ENCODE measurements around the gene FARP2.
"Not testable (repeated sequence)": the region's sequence is repeated elsewhere in the genome, so short reads cannot be mapped to it uniquely, and the experiment has no call there.

Gene FARP2

DNA sequence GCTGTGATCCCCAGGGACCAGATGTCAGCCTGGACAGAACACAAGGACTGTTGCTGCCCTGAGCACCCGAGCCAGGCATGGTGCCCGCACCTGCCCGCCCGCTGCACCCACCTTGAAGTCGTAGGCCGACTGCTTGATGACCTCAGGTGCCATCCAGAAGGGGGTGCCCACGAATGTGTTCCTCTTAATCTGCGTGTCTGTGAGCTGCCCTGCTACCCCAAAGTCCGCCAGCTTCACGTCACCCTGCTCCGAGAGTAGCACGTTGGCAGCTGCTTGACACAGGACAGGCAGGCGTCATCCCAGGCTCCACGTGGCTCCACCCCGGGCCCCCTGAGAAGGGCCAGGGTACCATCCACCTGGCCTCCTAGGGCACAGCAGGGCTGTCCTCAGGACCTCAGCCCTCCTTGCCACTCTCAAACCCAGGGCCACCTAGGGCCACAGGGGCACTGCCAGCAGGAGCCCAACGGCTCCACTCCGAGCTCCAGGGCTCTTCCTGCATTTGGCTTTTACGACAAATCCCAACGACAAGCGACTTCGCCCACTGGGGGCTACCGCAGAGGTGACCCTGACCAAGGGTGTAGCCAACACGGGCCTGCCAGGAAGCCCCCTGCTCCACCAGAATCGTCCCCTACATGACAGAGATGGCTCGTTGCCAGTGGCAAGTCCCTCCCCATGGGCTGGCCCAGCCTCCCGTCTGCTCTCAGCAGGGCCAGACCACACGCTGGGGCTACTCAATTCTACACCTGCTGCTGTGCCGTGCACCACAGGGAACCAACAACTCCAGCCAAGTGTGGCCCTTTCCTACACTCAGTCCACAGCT is 143.3 kb downstream of the FARP2 start:
- in situ Hi-C loops (cut with HindIII; ENCODE audit: low sequenced_read_pairs) = loop anchor here (25.0 kb wide), 1 partner anchor 662 kb away; no protein-coding TSS in a partner anchor

GRCh38 chr2:241500016-241500415 is 143.9 kb downstream of the FARP2 start:
- in situ Hi-C loops (cut with HindIII; ENCODE audit: low sequenced_read_pairs) = no loop called here

DNA sequence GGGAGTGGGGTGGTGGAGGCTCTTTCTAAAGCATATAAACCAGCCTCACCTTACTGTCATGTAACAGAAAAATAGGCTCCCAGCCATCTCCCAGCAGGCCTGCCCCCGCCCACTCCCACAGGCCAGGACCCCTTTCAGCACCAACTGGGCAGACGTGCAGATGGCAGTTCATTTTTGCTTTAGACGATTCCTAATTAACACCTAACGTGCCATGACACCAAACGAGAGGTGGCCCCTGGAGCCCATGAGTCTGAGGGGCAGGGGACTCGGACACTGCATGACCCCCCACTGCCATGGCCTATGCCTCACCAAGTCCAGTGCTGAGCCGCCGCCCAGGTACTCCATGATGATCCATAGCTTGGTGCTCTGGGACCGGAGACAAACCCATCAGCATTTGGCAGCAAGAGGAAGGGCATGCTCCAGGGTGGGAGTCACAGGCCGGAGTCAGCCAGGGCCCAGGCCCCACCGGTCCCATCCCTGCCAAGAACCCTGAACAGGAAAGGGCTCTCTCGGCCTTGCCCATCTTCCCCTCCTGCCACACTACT is 144.4 kb downstream of the FARP2 start:
- in situ Hi-C loops (cut with HindIII; ENCODE audit: low sequenced_read_pairs) = no loop called here

- in situ Hi-C loops (cut with HindIII; ENCODE audit: low sequenced_read_pairs) = no loop called here
These were observed 145.0 kb downstream of the FARP2 start for GRCh38 chr2:241501099-241501541.

GRCh38 chr2:241501551-241501950 is 145.5 kb downstream of the FARP2 start:
- in situ Hi-C loops (cut with HindIII; ENCODE audit: low sequenced_read_pairs) = no loop called here

- in situ Hi-C loops (cut with HindIII; ENCODE audit: low sequenced_read_pairs) = no loop called here
These were observed 146.2 kb downstream of the FARP2 start for GRCh38 chr2:241502281-241502680.

DNA sequence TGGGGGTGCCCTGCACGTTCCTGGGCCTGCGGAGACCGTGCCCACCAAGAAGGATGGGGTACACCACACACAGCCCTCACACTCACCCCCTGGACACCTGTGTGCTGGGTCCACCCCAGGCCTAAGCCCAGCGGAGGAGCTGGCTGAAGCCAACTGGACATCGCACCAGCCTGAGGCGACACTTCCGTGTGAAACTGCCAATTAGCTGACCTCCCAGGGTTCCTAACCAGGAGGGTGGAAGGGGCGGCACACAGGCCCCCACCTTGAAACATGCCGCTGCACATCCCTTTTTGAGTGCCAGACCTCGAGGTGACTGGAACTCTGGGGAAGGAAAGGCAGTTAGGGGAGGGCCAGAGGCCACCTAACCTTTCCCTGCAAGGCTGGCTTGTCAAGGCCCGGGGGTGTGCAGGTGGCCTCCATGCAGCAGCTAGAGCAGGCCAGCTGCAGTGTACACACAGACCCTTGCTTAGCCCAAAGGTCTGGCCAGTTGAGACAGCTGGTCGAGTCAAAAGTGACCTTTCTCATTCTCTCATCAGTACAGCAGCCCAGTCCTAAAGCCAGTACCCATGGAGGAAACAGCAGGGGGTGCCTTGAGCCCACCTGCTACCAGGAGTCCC is 147.8 kb downstream of the FARP2 start:
- in situ Hi-C loops (cut with HindIII; ENCODE audit: low sequenced_read_pairs) = no loop called here

- in situ Hi-C loops (cut with HindIII; ENCODE audit: low sequenced_read_pairs) = no loop called here
These were observed 149.1 kb downstream of the FARP2 start for GRCh38 chr2:241505086-241505780.

DNA sequence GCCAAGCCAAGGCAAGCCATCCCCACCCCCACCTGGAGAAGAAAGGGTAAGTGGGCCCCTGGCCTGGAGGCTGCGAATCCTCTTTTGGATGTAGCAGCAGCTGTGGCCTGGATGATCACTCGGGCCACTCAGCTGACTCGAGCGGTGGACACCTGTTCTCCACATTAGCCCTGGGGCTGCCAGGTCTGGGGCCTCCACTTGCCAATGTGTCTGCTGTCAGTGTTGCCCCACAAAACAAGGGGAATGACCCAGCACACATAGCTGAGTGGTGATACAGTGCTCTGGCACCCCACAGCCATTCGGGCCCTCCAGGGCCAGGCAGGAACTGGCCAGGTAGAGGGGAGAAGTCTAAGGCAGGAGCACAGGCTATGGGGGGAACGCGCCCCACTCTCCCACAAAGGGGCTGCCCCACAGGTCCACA is 149.7 kb downstream of the FARP2 start:
- in situ Hi-C loops (cut with HindIII; ENCODE audit: low sequenced_read_pairs) = no loop called here

DNA sequence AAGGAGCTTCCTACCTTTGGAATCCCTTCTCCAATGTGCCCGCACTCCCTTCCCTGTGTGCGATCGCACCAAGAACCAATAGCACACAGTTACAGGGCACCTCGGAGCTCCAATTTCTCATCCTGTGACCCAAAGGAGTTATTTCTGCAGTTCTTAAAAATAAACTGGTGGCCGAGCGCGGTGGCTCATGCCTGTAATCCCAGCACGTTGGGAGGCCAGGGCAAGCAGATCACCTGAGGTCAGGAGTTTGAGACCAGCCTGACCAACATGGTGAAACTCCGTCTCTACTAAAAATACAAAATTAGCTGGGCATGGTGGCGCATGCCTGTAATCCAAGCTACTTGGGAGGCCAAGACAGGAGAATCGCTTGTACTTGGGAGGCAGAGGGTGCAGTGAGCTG is 150.2 kb downstream of the FARP2 start:
- in situ Hi-C loops (cut with HindIII; ENCODE audit: low sequenced_read_pairs) = not testable (repeated sequence)

GRCh38 chr2:241506793-241507429 is 150.8 kb downstream of the FARP2 start:
- in situ Hi-C loops (cut with HindIII; ENCODE audit: low sequenced_read_pairs) = no loop called here

DNA sequence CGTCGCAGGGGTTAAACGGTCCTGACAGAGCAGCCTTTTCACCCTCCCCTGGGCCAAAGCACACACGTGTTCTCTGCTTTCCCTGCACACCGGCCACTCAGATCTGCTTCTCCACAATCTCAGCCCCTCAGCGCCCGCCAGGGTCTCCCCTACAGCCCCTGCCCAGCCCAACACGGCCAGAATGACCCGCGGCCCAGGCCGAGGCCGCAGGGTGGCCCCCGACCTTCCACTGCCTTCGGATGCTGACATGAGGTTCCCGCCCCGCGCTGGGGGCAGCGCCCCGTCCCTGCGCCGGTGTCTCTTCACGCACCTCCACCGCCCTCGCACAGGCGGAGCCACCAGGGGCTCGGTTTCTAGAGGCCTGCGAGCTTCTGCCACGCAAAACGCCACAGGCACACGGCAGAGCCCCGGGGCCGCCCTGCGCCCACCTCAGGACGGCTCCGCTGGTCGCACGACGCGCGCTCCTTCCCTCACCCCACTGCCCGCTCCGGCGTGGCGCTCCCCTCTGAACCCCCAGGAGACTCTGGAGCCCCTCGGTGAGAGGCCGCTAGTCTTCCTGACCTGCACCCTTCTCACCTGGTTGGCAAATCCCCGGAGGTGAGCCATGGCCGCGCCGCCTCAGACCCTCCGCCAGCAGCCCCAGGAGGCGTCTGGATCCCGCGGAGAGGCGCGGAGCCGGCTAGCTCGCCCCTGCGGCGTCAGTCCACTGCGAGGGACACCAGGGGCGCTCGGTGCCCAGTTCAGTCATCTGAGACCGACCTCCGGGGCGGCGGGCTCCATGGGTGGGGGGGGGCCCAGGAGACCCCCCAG is 151.6 kb downstream of the FARP2 start:
- in situ Hi-C loops (cut with HindIII; ENCODE audit: low sequenced_read_pairs) = no loop called here

DNA sequence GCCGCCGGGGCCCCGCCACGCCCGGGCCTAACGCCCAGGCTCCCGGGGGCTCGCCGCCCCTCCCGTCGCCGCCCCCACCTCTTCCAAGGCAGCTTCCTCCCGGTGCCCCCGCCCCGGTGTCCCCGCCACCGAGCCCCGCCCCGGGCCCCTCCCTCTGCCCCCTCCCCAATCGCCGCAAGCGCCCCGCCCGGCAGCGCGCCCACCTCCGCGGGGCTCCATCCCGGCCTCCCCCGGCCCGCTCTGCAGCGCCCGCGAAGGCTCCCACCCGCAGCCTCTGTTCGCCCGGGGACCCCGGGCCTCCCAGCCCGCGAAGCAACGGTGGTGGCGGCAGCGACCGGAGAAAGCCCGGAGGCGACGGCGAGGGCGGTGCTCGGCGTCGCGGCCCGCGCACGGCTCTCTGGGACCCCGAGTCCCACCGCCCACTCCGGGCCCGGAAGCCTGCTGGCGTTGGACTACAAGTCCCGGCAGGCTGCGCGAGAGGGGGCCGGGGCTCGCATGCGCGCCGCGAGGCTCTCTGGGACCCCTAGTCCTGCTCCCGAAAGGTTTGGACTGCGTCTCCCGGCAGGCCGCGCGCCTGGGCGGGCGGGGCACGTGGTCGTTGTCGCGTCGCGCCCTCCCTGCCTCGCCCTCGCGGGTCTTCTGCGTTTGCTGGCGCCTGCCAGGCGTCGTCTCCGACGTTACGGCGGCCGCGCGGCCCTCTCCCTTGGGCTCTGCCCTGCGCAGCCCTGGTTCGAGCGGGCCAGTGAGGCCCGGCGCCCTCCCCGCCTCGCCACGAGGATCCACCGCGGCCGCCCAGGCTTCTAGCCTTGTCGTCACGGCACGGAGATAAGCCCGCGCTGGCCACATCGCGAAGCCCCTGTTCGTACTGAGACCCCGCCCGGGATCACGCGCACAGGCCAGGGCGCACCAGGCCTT is 152.4 kb downstream of the FARP2 start, which contains the start of gene STK25:
STK25 (minus strand) TSS at position 345 of the 915 bp plus-strand sequence. CDS start 549 bp downstream, outside the sequence.
- in situ Hi-C loops (cut with HindIII; ENCODE audit: low sequenced_read_pairs) = no loop called here

GRCh38 chr2:241509155-241509784 is 153.2 kb downstream of the FARP2 start:
- in situ Hi-C loops (cut with HindIII; ENCODE audit: low sequenced_read_pairs) = no loop called here

DNA sequence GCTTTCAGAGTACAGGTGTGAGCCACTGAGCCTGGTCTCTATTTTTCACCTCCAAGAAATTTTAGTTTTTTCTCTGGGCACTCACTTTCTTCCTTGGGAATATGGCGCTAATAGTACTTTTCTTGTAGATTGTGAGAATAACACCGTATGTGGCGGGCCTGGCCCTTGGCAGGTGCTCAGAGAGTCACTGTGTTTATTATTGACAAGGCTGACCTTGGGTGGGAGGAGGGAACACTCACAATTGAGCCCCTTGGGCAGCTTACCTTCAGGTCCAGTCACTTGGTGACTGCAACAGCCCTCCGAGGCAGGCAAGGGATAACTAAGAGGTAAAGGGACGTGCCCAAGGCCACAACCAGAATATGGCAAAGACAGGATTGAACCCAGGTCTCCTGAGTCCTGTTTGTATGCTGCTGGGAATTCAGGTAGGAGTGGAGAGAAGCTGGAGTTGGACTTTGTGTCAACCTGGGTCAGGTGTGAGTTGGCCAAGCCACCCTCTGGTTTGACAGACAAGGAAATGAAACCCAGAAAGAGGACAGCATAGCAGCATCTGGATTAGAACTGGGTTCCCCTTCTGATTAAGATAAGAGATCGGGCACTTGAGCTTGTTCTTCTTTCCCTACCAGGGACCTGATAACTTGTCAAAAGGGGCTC is 155.1 kb downstream of the FARP2 start:
- in situ Hi-C loops (cut with HindIII; ENCODE audit: low sequenced_read_pairs) = loop anchor here (5.0 kb wide), 2 partner anchors 46 to 54 kb away; partner anchors contain the start of gene BOK

GRCh38 chr2:241514553-241514952 is 158.5 kb downstream of the FARP2 start:
- in situ Hi-C loops (cut with HindIII; ENCODE audit: low sequenced_read_pairs) = loop anchor here (5.0 kb wide), 2 partner anchors 43 to 57 kb away; partner anchors contain the start of gene BOK

- in situ Hi-C loops (cut with HindIII; ENCODE audit: low sequenced_read_pairs) = loop anchor here (5.0 kb wide), 2 partner anchors 42 to 58 kb away; partner anchors contain the start of gene BOK
These were observed 159.1 kb downstream of the FARP2 start for GRCh38 chr2:241514986-241515737.
